ENCODE data around the gene UBE2E1. TPM values are rescaled to one million over a fixed set of nuclear protein-coding genes. Genes with fewer than 3 reads are reported as not detected.
"Not testable (repeated sequence)": the region's sequence is repeated elsewhere in the genome, so short reads cannot be mapped to it uniquely, and the experiment has no call there.

UBE2E1 gene
- total RNA-seq, 1 donor from 2014 or later: 87.8 TPM

GRCh38 chr3:23916152-23916885, 110.6 kb downstream of the UBE2E1 start:
- peaks cover 44% of the 10 kb centered on the region for H3K4me1 ChIP-seq
- DNase-seq: no peak
- ATAC-seq: peak; percentile 69 to 77
- no peaks in the 10 kb centered on the region for H3K27me3 ChIP-seq (ENCODE audit: low read depth)
- peaks cover 33% of the 10 kb centered on the region for H3K36me3 ChIP-seq
- H3K4me3 ChIP-seq: peak overlapping the region; percentile 94
- no peak for TF ChIP-seq CTCF (IDR thresholded peaks at IDR 0.05)
- intact Hi-C loops (cut with DNase I): no loop called here
- peak overlapping the region; percentile 92 for H3K27ac ChIP-seq
- H3K9me3 ChIP-seq: no peaks in the 10 kb centered on the region

- intact Hi-C loops (cut with DNase I): no loop called here
Observed at GRCh38 chr3:23916886-23917678, 111.3 kb downstream of the UBE2E1 start, which contains the start of the genes NKIRAS1 and RPL15. Gene NKIRAS1 (minus strand): TSS chr3:23916990. CDS start chr3:23910904, 6,086 bp downstream. Gene RPL15 (plus strand): TSS chr3:23917132. CDS start chr3:23917860, 728 bp downstream.

GRCh38 chr3:23917679-23918303, 112.0 kb downstream of the UBE2E1 start:
- H3K4me1 ChIP-seq: peaks cover 44% of the 10 kb centered on the region
- H3K27me3 ChIP-seq (ENCODE audit: low read depth); intact Hi-C loops (cut with DNase I); DNase-seq; H3K9me3 ChIP-seq: not testable (repeated sequence)
- peaks cover 47% of the 10 kb centered on the region for H3K36me3 ChIP-seq
- peak overlapping the region; percentile 92 for H3K27ac ChIP-seq
- peak in 1 of 2 donors; percentile 79 for ATAC-seq
- peak overlapping the region; percentile 94 for H3K4me3 ChIP-seq

More at GRCh38 chr3:23916886-23917678, 111.3 kb downstream of the UBE2E1 start, which contains the start of the genes NKIRAS1 and RPL15:
- peak within 1 kb of the TSS; percentile 94 for H3K4me3 ChIP-seq
- peak; percentile 57 for TF ChIP-seq CTCF (IDR thresholded peaks at IDR 0.05)
- peaks cover 44% of the 10 kb centered on the region for H3K4me1 ChIP-seq
- peak within 1 kb of the TSS; percentile 92 for H3K27ac ChIP-seq
- ATAC-seq (peak; percentile 99), DNase-seq (peak; percentile 98)
- no peaks in the 10 kb centered on the region for H3K9me3 ChIP-seq
- H3K36me3 ChIP-seq: peaks cover 40% of the 10 kb centered on the region
- H3K27me3 ChIP-seq (ENCODE audit: low read depth): no peaks in the 10 kb centered on the region

GRCh38 chr3:23918331-23918730, 112.6 kb downstream of the UBE2E1 start:
- ATAC-seq; intact Hi-C loops (cut with DNase I); DNase-seq; H3K27me3 ChIP-seq (ENCODE audit: low read depth); H3K9me3 ChIP-seq: not testable (repeated sequence)
- H3K4me1 ChIP-seq: peaks cover 44% of the 10 kb centered on the region
- H3K4me3 ChIP-seq: peak overlapping the region; percentile 94
- peaks cover 47% of the 10 kb centered on the region for H3K36me3 ChIP-seq
- H3K27ac ChIP-seq: peak overlapping the region; percentile 92

GRCh38 chr3:23919628-23920027, 113.9 kb downstream of the UBE2E1 start:
- no peak for TF ChIP-seq CTCF (IDR thresholded peaks at IDR 0.05)
- H3K9me3 ChIP-seq: no peaks in the 10 kb centered on the region
- DNase-seq (no peak), ATAC-seq (no peak)
- no peak overlapping the region for H3K27ac ChIP-seq
- no peak overlapping the region for H3K4me3 ChIP-seq
- peaks cover 44% of the 10 kb centered on the region for H3K4me1 ChIP-seq
- H3K27me3 ChIP-seq (ENCODE audit: low read depth): no peaks in the 10 kb centered on the region
- intact Hi-C loops (cut with DNase I): no loop called here
- peaks cover 47% of the 10 kb centered on the region for H3K36me3 ChIP-seq

GRCh38 chr3:23920151-23920655, 114.4 kb downstream of the UBE2E1 start:
- H3K4me3 ChIP-seq: no peak overlapping the region
- no peak overlapping the region for H3K27ac ChIP-seq

More at GRCh38 chr3:23920151-23920655, 114.4 kb downstream of the UBE2E1 start:
- DNase-seq: no peak
- ATAC-seq: no peak
- intact Hi-C loops (cut with DNase I): no loop called here
- TF ChIP-seq CTCF (IDR thresholded peaks at IDR 0.05): no peak
- peaks cover 39% of the 10 kb centered on the region for H3K4me1 ChIP-seq
- H3K9me3 ChIP-seq: no peaks in the 10 kb centered on the region
- no peaks in the 10 kb centered on the region for H3K27me3 ChIP-seq (ENCODE audit: low read depth)
- H3K36me3 ChIP-seq: peaks cover 47% of the 10 kb centered on the region
